ENCODE data around the gene CAPN15. TPM values are rescaled to one million over a fixed set of nuclear protein-coding genes. Genes with fewer than 3 reads are reported as not detected.

CAPN15 gene
- total RNA-seq, 4 donors from 2014 or later: 16.4 to 87.2 (median 22.0) TPM

DNA sequence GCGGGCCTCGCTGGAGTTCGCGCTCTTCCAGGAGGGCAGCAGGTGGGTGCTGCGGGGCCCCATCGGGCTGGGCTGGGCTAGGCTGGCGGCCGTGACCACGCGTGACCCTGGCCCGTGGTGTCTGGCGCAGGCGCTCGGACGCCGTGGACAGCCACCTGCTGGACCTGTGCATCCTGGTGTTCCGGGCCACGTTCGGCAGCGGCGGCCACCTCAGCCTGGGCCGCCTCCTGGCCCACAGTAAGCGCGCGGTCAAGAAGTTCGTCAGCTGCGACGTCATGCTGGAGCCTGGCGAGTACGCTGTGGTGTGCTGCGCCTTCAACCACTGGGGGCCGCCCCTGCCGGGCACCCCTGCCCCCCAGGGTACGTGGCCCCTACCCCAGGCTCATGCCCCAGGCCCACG is 24.7 kb downstream of the CAPN15 start:
- no peak for DNase-seq (ENCODE audit: low spot score)
- no peak for ATAC-seq (ENCODE audit: low FRiP score)
- TF ChIP-seq, protein P1, sequence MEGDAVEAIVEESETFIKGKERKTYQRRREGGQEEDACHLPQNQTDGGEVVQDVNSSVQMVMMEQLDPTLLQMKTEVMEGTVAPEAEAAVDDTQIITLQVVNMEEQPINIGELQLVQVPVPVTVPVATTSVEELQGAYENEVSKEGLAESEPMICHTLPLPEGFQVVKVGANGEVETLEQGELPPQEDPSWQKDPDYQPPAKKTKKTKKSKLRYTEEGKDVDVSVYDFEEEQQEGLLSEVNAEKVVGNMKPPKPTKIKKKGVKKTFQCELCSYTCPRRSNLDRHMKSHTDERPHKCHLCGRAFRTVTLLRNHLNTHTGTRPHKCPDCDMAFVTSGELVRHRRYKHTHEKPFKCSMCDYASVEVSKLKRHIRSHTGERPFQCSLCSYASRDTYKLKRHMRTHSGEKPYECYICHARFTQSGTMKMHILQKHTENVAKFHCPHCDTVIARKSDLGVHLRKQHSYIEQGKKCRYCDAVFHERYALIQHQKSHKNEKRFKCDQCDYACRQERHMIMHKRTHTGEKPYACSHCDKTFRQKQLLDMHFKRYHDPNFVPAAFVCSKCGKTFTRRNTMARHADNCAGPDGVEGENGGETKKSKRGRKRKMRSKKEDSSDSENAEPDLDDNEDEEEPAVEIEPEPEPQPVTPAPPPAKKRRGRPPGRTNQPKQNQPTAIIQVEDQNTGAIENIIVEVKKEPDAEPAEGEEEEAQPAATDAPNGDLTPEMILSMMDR (IDR thresholded peaks at IDR 0.05): no peak

DNA sequence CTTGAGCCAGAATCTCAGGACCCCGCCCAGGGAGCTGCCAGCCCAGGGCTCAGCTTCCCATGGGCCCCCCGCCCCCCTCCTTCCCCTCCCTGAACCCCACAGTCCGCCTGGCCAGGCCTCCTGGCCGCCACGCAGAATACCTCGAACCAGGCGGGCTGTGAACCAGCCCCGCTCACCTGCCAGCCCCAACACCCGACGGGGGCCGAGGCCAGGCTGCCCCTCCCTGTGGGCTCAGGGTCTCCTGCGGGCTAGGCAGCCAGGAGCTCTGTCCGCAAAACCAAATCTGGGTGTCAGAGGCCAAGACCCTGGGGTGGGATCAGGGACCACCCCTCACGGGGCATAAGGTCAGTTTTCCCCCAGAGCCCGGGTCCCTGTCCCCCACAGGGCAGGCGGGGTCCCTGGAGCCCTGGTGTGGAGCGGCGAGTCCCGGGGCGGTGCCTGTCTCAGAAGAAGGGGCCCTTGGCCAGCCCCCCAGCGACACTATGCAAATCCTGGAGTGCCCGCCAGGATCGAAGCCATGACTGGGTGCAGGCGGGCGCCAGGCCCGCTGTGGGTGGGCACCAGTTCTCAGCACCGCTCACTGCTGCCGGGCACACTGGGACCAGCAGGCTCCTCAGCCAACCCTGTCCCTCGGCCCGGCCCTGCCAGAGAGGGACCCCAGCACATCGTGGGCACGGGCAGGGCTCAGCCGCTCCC is 26.2 kb downstream of the CAPN15 start:
- DNase-seq (ENCODE audit: low spot score) (no peak), ATAC-seq (ENCODE audit: low FRiP score) (no peak)
- TF ChIP-seq, protein P1 (IDR thresholded peaks at IDR 0.05): no peak

DNA sequence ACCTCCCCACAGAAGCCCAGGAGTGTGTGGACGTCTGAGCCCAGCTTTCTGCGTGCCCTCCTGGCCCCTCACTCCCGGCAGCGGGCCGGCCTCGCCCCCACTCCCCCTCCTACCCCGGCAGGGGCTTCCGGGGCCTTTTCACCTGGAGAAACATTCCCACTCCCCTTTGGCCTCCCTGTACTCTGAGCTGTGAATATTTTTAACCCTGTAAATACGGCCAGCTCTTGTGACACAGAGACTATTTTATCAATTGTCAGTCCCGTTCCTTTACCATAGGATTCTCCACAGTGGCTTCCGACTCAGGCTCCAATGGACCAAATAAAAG is 26.7 kb downstream of the CAPN15 start:
- DNase-seq (ENCODE audit: low spot score): no peak
- no peak for ATAC-seq (ENCODE audit: low FRiP score)
- TF ChIP-seq, protein P1 (IDR thresholded peaks at IDR 0.05): no peak

DNA sequence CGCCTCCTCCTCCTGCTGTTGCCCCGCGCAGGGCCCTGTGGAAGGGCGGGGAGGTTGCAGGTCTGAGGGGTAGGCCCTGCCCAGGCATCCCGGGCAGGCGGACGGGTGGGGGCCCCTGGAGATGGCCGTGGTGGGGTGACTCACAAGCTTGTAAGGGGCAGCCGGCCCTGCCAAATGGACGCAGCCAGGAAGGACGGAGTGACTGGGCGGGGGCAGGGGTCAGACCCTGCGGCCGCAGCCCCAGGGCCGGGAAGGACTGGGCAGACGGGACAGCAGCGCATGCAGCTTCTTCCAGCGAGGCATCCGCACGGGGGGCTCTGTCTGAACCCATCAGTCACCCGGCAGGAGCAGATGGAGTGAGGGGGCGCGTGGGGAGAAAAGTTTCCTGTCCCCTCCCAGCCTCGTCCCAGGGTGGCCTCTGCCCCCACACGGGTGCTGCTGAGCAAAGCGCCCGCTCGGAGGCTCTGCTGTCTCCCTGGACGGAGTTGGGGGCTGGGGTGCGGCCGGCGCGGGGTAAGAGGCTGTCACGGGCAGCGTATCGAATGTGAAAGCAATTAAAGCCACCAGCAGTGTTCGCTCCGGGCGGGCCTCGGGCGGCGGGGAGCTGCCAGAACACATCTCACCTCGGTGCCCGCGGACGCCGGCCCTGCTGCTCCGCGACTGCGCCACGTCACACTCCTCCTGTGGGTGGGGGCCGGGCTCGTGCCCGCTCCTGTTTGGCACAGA is 27.3 kb downstream of the CAPN15 start:
- DNase-seq (ENCODE audit: low spot score) (no peak), ATAC-seq (ENCODE audit: low FRiP score) (no peak)
- TF ChIP-seq, protein P1 (IDR thresholded peaks at IDR 0.05): no peak

DNA sequence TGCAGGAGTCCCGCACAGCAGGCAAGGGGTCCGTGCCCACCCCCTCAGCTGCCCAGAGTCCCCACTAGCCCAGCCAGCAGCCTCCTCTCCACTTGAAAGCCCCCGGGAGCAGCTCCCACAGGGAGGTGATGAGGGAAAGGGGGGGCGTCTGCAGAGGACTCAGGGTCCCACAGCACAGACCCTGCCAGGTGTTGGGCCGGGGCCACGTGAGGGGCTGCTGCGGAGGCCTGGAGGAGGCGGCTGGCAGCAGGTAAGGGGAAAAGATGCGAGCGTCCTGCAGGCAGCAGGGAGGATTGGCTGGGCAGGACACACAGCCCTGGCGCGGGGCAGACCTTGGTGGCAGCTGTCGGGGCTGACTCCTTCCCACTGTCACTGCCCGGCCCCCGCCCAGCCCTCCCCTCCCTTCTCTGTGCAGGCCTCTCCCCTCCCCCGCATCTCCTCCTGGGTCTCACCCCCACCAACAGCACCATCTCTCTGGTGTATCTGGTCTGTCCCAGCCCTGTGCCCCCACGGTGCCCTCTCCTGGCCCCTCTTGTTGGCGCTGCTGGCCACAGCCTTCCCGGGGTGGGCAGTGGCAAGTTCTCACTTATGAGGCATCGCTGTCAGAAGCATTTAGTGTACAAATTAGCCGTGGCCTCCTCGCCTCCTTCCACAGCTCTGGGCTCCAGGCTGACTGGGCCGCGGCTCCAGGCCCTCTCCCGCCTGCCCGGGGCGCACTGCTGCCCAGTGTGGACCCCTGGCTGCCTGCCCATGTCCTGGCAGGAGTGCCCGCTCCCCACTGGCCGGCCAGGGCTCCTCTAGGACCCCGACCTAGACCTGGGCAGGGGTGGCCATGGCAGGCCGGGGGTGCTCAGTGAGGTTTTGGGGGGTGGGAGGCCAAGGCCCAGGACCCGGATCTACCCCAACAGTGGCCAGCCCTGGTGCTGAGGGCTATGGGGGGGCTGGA is 28.3 kb downstream of the CAPN15 start:
- TF ChIP-seq, protein P1 (IDR thresholded peaks at IDR 0.05): no peak
- ATAC-seq (ENCODE audit: low FRiP score): no peak
- DNase-seq (ENCODE audit: low spot score): no peak

DNA sequence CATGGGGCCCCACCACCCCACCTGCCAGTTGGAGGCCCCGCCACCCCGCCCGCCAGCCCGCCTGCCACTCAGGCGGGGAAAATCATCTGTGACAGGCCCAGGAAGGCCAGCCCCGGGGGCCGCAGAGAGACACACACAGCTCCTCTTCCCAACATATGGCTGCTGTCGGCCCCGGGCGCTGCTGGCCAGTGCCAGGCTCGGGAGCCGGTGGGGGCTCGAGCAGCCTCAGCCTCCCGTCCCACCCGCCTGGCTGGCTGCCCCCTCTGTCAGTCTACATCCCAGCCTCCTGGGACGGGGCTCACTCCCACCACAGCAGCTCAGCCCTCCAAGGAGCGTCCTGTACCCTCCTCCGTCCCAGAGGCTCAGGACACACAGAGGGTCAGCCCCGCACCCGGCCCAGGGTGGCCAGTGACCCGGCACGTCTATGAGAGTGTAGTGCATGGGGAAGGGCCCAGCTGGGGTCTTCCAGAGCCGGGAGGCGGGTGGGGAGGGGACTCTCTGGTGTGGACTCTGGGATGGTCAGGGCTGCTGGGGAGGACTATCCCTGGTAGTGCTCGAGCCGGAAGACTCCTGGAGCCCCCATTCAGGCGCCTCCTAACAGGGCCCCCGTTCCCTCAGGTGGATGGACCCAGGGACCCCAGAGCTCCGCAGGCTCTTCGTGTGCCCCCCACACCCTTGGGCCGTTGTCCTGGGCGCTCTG is 29.1 kb downstream of the CAPN15 start:
- TF ChIP-seq, protein P1 (IDR thresholded peaks at IDR 0.05): no peak
- no peak for DNase-seq (ENCODE audit: low spot score)
- ATAC-seq (ENCODE audit: low FRiP score): no peak
